COLO668 (cell line): ENCODE results near the gene NLGN1.
"Not testable (repeated sequence)": the region's sequence is repeated elsewhere in the genome, so short reads cannot be mapped to it uniquely, and the experiment has no call there.

Experiments used
- DNase-seq: peaks from one replicate; lab custom pipeline; 2025; ENCODE audit not compliant: unreplicated experiment; lab: John Stamatoyannopoulos, UW

Gene NLGN1

GRCh38 chr3:174204765-174205164 lies 807.2 kb downstream of the NLGN1 start:
- no peak for DNase-seq

GRCh38 chr3:174206607-174207192 lies 809.2 kb downstream of the NLGN1 start:
- no peak for DNase-seq

DNA sequence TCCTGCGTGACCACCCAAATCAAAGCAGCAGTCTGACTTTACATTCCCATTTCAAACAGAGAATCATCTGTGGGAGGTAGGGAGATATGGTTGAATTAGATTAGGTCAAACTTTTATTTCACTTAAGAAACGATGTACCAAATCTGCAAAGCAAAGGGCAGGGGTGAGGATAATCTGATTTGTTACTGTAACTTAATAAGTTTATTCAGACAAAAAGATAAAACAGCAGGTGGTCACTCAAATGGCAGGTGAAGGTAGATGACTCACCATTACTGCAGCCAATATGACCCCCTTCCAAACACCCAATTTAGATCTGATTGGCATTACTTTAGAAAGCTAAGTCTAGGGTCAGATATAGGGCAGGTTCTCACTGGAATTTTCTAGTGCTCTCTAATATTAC lies 810.6 kb downstream of the NLGN1 start:
- no peak for DNase-seq

- not testable (repeated sequence) for DNase-seq
Measured at GRCh38 chr3:174211896-174212295, 814.4 kb downstream of the NLGN1 start.

GRCh38 chr3:174215456-174215855 lies 817.9 kb downstream of the NLGN1 start:
- DNase-seq: no peak

DNA sequence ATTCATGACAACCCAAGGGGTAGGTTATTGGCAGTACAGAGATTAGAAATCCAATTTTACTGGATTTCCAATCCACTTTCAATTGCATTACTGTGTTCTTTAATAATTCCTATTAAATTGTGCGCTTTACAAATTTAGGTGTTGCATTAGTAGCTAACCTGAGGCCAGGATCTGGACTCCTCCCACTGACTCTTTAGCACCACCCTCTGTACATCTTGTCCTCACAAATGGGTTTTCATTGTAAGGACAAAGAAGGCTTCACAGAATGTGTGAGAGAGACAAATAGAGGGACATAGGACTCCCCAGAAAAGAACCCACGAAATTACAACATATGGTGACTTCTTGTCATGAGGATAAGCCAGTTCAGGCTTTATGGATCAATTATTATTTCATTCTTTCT lies 818.5 kb downstream of the NLGN1 start:
- DNase-seq: no peak

DNA sequence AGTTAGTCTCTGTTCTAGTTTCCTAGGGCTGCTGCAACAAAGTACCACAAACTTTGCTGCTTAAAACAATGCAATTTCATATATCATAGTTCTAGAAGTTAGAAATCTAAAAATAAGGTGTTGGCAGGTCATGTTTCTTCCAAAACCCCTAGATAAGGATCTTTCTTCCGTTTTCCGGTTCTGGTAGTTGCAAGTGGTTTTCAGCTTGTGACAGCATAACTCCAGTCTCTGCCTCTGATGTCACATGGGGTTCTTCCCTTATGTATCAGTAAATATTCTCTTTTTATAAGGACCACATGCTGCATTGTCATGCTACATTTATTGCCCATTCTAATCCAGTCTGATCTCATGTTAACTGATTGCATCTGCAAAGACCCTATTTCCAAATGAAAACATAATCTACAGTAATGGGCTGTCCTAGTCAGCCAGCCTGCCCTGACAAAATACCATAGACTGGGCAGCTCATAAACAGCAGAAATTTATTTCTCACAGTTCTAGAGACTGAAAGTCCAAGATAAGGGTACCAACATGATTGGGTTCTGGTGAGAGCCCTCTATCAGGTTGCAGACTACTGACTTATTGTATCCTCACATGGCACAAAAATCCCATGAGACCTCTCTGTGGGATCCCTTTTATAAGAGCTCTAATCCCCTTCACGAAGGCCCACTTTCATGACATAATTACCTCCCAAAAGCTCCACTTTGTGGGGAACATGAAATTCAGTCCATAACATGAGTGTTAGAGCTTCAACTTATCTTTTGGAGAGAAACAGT lies 819.6 kb downstream of the NLGN1 start:
- DNase-seq: no peak

GRCh38 chr3:174218016-174218415 lies 820.5 kb downstream of the NLGN1 start:
- DNase-seq: no peak

GRCh38 chr3:174219738-174220137 lies 822.2 kb downstream of the NLGN1 start:
- no peak for DNase-seq

DNA sequence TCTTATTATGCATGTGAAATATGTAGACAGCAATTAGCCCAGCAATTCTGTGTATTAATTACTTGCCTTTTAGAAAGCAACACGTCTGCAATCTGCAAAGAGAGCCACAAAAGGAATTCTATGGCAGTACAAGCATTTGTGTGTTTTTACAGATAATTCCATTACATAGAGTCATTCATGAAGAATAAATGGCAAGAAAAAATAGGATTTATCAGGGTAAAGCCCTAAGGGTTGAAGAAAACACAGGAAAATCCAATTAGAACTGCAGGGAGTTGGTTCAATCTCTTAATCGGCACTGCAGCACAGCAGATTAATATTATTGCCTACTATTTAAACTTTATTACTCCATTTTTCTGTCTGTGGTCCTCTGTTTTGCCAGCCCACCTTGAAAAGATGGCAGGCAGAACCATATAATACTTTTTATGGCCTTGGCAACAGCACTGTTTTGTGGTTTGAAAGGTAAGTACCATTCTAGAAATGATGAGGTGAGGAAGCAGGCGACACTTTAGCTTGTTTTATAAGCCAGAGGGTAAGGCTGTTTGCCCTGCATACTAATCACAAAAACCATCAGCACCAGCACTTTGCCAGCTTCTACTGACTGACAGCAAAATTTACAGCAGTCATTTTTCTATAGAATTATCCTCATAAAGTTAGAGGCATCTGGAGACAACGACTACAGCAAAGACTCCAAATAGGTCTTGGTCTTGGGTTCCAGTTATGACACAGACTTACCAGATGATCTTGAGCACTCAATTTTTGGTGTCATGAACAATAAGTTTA lies 823.4 kb downstream of the NLGN1 start:
- DNase-seq: no peak

DNA sequence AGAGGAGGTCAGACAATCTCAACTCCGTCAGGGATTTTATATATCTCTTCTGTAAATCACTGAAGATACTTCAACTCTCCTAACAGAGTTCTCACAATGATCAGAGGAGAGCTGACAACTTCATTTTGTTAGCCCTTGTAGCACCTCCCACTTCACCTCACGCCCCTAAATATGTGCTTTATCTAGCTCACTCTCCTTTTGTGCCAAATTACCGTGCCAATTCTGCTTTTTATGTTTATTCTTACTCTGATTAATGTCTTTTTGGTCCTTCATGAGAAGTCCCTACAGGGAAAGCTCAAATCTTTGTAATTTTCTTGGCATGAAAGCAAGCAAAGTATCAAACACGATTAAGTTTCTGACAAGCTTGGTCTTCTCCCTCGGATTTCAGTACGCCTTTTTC lies 825.5 kb downstream of the NLGN1 start:
- DNase-seq: no peak

DNA sequence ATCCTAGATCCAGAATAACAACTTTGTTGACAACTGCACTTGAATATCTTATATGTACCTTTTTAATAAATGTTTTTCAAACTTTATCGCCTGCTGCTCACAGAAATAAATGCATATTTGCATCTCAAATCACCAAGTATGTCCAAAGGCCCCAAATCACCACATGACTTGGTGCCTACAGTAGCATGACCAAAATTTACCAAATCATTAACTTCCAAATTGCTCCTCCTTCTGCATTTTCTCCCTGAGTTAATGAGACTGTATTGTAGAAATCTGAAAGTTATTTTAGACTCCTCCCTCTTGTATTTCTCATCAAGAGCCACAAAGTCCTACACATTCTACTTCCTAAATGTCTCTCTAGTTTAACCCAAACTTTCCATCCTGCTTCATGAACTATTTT lies 826.1 kb downstream of the NLGN1 start:
- no peak for DNase-seq

GRCh38 chr3:174229916-174230315 lies 832.4 kb downstream of the NLGN1 start:
- DNase-seq: no peak

GRCh38 chr3:174232028-174232657 lies 834.6 kb downstream of the NLGN1 start:
- not testable (repeated sequence) for DNase-seq

GRCh38 chr3:174232658-174233429 lies 835.3 kb downstream of the NLGN1 start:
- DNase-seq: no peak

GRCh38 chr3:174233511-174233910 lies 836.0 kb downstream of the NLGN1 start:
- no peak for DNase-seq

- no peak for DNase-seq
Measured at GRCh38 chr3:174242311-174243041, 844.9 kb downstream of the NLGN1 start.

DNA sequence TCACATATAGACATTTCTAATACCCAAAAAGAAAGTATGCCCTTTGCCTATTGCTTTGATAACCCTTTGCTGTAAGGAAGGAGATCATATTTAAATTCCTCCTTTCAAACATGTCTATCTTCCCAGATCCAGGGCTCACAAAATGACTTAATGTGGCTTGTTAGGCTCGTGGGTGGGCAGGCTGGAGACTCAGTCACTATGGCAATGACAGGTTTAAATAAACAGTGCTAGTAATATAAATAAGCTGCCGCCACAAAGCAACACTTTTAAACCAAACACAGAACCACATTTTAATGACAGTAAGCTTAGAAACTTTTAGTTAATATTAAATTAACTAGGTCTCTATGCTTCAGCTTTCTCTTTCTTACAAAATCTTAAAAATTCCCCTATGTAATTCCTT lies 845.6 kb downstream of the NLGN1 start:
- DNase-seq: no peak

GRCh38 chr3:174247687-174248152 lies 850.2 kb downstream of the NLGN1 start:
- no peak for DNase-seq

DNA sequence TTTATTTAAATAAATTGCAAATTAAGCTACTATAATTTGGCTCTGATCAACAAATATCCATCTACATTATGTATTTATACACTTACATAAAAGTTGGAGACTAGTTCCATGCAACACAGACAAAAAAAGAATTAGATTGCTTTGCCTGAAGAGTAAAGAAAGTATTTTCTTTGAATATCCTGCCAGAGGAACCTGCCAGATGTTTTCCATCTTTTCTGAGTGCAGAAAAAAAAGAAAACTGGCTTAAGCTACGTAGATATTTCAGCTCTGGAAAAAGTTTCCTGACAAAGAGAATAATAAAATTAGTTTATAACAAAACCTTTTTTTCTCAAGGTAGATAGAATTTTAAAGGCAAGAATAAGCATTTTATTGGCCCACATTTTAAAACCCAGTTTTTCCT lies 854.1 kb downstream of the NLGN1 start:
- DNase-seq: no peak
